DOHH2 (cell line): ENCODE data around the gene KCNG2.

Experiments
- H3F3A ChIP-seq: fragments of 200-600 bp; sonication (generic), shearing (Covaris generic); 2 replicates; pipeline ENCODE4 v1.6.0; 2016; ENCODE audit warnings: antibody characterized with exemption, mild to moderate bottlenecking; ENCODE audit not compliant: control insufficient read depth, insufficient read depth
- H3K27ac ChIP-seq: fragments of 200-600 bp; sonication (generic); 2 replicates; pipeline ENCODE4 v1.5.1; 2014; ENCODE audit warnings: low read depth, mild to moderate bottlenecking, low read length, moderate library complexity
- H3K27me3 ChIP-seq: fragments of 200-600 bp; sonication (generic); 2 replicates; pipeline ENCODE4 v1.6.1; 2014; ENCODE audit warnings: mild to moderate bottlenecking, low read length, mixed read lengths; ENCODE audit not compliant: control insufficient read depth
- H3K36me3 ChIP-seq: fragments of 200-600 bp; sonication (generic); 2 replicates; pipeline ENCODE4 v1.6.1; 2014; ENCODE audit warnings: mild to moderate bottlenecking, low read length, moderate library complexity, mixed read lengths; ENCODE audit not compliant: control insufficient read depth
- H3K4me1 ChIP-seq: fragments of 200-600 bp; sonication (generic); 2 replicates; pipeline ENCODE4 v1.6.1; 2014; ENCODE audit warnings: mild to moderate bottlenecking, low read length, mixed read lengths; ENCODE audit not compliant: control insufficient read depth
- H3K4me2 ChIP-seq: fragments of 200-600 bp; sonication (generic); 2 replicates; pipeline ENCODE4 v1.6.0; 2014; ENCODE audit warnings: mild to moderate bottlenecking, low read length, moderate library complexity
- H3K4me3 ChIP-seq: fragments of 200-600 bp; sonication (generic); 2 replicates; pipeline ENCODE4 v1.5.1; 2014; ENCODE audit warnings: mild to moderate bottlenecking, low read length, mixed read lengths
- H3K79me2 ChIP-seq: fragments of 200-600 bp; sonication (generic); 2 replicates; pipeline ENCODE4 v1.6.1; 2014; ENCODE audit warnings: mild to moderate bottlenecking, low read length, mixed read lengths; ENCODE audit not compliant: control insufficient read depth
- H3K9me2 ChIP-seq: fragments of 200-600 bp; sonication (generic); replicated peaks from 2 replicates; pipeline ENCODE4 v1.6.1; 2014; ENCODE audit warnings: mild to moderate bottlenecking, low read length, mixed read lengths; ENCODE audit not compliant: control insufficient read depth
- H3K9me3 ChIP-seq: fragments of 200-600 bp; sonication (generic); 2 replicates; pipeline ENCODE4 v1.6.1; 2014; ENCODE audit warnings: antibody characterized with exemption, low read length, mixed read lengths; ENCODE audit not compliant: control insufficient read depth, insufficient read depth
- H4K20me1 ChIP-seq: fragments of 200-600 bp; sonication (generic); 2 replicates; pipeline ENCODE4 v1.6.0; 2014; ENCODE audit warnings: low read depth, mild to moderate bottlenecking, antibody characterized with exemption, low read length, moderate library complexity; ENCODE audit not compliant: control insufficient read depth, insufficient read depth
- EZH2phosphoT487 ChIP-seq: fragments of 200-600 bp; sonication (generic); IDR thresholded peaks from 2 replicates; pipeline ENCODE4 v1.6.1; 2017; ENCODE audit warnings: borderline replicate concordance, mild to moderate bottlenecking, antibody characterized with exemption, low read length, moderate library complexity, mixed read lengths
- TF ChIP-seq, protein P1 (sequence below): fragments of 200-600 bp; sonication (generic); IDR thresholded peaks from one replicate; pipeline ENCODE4 v1.5.1; 2014; ENCODE audit warnings: antibody characterized with exemption, mild to moderate bottlenecking, low read depth, low read length; ENCODE audit not compliant: poor library complexity, severe bottlenecking

The KCNG2 gene

DNA sequence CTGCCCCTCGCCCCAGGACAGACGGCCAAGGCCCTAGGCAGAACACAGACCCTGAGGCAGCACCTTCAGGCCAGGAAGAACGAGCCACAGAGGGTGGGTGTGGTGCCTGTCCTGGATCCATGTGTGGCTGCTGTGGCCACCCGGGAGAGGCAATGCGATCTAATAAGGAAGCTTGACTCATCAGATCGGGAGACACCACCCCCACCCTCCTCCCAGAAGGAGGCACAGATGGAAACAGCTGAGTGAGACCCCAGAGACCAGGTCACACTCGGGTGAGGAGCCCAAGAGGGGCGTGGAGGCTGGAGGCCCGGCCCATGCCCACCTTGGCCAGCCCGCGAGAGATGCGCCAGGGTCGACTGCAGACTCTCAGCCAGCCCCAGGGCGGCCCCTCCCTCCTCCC, 20.3 kb downstream of the KCNG2 start:
- Histone ChIP-seq H3K4me2 (peak overlapping the region; percentile 79), H4K20me1 (no peaks in the 10 kb centered on the region), H3K9me2 (no peaks in the 10 kb centered on the region), H3K9me3 (no peaks in the 10 kb centered on the region), H3K79me2 (no peaks in the 10 kb centered on the region), H3K27ac (peak overlapping the region; percentile 83), H3F3A (peaks cover 13% of the 10 kb centered on the region; the same call in 1 of the 2 replicates), H3K27me3 (no peaks in the 10 kb centered on the region), H3K36me3 (no peaks in the 10 kb centered on the region), H3K4me3 (peak overlapping the region; percentile 57), H3K4me1 (peaks cover 62% of the 10 kb centered on the region)
- TF ChIP-seq EZH2phosphoT487, result no peak
- TF ChIP-seq, protein P1, sequence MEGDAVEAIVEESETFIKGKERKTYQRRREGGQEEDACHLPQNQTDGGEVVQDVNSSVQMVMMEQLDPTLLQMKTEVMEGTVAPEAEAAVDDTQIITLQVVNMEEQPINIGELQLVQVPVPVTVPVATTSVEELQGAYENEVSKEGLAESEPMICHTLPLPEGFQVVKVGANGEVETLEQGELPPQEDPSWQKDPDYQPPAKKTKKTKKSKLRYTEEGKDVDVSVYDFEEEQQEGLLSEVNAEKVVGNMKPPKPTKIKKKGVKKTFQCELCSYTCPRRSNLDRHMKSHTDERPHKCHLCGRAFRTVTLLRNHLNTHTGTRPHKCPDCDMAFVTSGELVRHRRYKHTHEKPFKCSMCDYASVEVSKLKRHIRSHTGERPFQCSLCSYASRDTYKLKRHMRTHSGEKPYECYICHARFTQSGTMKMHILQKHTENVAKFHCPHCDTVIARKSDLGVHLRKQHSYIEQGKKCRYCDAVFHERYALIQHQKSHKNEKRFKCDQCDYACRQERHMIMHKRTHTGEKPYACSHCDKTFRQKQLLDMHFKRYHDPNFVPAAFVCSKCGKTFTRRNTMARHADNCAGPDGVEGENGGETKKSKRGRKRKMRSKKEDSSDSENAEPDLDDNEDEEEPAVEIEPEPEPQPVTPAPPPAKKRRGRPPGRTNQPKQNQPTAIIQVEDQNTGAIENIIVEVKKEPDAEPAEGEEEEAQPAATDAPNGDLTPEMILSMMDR, result no peak

DNA sequence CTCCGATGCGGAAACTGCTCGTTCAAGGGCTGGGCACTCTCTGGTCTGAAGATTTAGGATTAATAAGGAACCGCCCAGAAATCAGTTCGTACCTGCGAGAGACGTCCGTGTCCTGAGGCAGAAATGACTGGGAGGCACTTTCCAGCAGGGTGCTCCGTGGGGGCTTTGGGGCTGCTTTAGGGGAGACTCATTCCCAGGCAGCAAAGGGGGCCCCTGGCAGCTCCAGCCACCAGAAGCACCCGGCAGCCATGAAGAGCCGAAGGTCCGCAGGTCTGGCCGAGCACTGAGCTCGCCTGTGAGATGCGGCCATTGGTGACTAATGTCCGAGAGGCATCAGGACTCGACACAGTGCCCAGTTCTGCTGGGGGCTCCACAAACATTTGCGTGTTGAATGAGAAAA, 20.9 kb downstream of the KCNG2 start:
- Histone ChIP-seq H3K9me3 (no peaks in the 10 kb centered on the region), H3K9me2 (no peaks in the 10 kb centered on the region), H3K4me3 (peak overlapping the region; percentile 57), H3K79me2 (no peaks in the 10 kb centered on the region), H3K27me3 (no peaks in the 10 kb centered on the region), H3K36me3 (no peaks in the 10 kb centered on the region), H3K27ac (peak overlapping the region; percentile 83), H3K4me1 (peaks cover 60% of the 10 kb centered on the region), H3F3A (peaks cover 13% of the 10 kb centered on the region; the same call in 1 of the 2 replicates), H4K20me1 (no peaks in the 10 kb centered on the region), H3K4me2 (peak overlapping the region; percentile 79)
- TF ChIP-seq, protein P1, result no peak
- TF ChIP-seq EZH2phosphoT487, result no peak

DNA sequence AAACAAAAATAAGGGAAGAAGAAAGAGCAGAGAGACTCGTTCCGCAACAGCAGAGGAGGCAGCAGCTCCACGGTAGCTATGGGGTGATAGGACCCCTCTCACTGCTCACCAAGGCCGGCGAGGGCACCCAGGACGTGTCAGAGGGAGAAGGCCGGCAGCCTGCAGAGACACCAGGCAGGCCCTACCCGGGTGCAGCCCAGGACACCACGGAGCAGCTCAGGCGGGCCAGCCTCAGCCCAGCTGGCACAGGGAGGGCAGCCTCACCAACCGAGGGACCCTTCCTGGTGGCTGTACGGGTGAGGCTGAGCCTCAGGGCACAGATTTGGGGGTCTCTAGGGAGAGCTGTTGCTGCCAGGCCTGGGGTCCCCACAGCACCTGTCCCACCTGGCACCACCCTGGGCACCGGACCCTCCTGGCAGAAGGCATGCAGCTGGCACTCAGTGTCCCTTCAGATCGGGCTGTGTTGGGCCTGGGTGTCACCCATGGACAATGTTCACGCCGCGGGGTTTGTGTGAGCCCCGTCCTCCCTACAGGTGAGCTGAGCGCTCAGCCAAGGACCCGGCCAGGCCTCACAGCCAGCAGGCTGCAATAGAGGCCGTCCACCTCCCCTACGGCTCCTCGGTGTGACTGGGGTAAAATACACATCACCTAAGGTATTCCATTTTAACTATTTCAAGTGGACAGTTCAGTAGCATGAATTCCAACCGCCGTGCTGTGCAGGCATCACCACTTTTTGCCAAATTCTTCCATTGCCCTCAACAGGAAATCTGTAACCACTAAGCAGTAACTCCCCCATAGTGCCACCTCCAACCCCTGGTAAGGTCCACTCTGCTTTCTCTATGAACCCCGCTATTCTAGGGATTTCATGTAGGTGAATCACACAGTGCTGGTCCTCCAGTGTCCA, 21.6 kb downstream of the KCNG2 start:
- Histone ChIP-seq H4K20me1 (no peaks in the 10 kb centered on the region), H3K27me3 (no peaks in the 10 kb centered on the region), H3K36me3 (no peaks in the 10 kb centered on the region), H3K9me2 (no peaks in the 10 kb centered on the region), H3K4me2 (peak overlapping the region; percentile 79), H3K79me2 (no peaks in the 10 kb centered on the region), H3K4me1 (peaks cover 53% of the 10 kb centered on the region), H3K4me3 (peak overlapping the region; percentile 57), H3K27ac (peak overlapping the region; percentile 83), H3K9me3 (no peaks in the 10 kb centered on the region), H3F3A (peaks cover 13% of the 10 kb centered on the region; the same call in 1 of the 2 replicates)
- TF ChIP-seq, protein P1, result no peak
- TF ChIP-seq EZH2phosphoT487, result no peak
